ENCODE data around the gene SETBP1. TPM values are rescaled to one million over a fixed set of nuclear protein-coding genes. Genes with fewer than 3 reads are reported as not detected.

The SETBP1 gene
- total RNA-seq, 1 donor from 2014 or later: 7.1 TPM

- DNase-seq (ENCODE audit: missing footprints) (no peak), ATAC-seq (no peak)
- intact Hi-C loops (cut with DNase I): no loop called here
Measured at GRCh38 chr18:44988821-44989587, 308.3 kb downstream of the SETBP1 start.

- intact Hi-C loops (cut with DNase I): no loop called here
- ATAC-seq (no peak), DNase-seq (ENCODE audit: missing footprints) (no peak)
Measured at GRCh38 chr18:44996261-44996660, 315.6 kb downstream of the SETBP1 start.

DNA sequence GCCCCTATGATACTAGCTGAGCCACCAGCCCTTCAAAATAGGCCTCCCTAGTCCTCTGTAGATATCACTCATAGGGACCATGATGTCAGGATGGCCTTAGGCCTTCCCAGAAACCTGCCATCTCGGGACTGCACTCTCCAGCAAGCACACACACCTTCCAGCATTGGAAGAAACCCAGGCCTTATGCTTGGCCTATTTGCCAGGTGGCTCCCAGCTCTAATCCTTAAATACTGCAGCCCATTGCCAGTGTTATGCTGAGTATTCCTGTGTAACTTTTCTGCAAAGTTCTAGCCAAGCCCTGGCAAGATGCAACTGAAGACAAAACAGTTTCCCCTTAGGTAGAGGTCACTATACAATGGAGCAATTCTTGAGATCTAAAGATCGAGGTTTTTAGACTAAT lies 316.5 kb downstream of the SETBP1 start:
- no peak for ATAC-seq
- intact Hi-C loops (cut with DNase I): no loop called here

GRCh38 chr18:44998360-44998759 lies 317.7 kb downstream of the SETBP1 start:
- intact Hi-C loops (cut with DNase I): no loop called here
- DNase-seq (ENCODE audit: missing footprints) (no peak), ATAC-seq (no peak)

More for the DNA sequence above, 316.5 kb downstream of the SETBP1 start:
- DNase-seq (ENCODE audit: missing footprints): no peak

- DNase-seq (ENCODE audit: missing footprints) (no peak), ATAC-seq (no peak)
- intact Hi-C loops (cut with DNase I): no loop called here
Measured at GRCh38 chr18:45004546-45005080, 323.9 kb downstream of the SETBP1 start.

DNA sequence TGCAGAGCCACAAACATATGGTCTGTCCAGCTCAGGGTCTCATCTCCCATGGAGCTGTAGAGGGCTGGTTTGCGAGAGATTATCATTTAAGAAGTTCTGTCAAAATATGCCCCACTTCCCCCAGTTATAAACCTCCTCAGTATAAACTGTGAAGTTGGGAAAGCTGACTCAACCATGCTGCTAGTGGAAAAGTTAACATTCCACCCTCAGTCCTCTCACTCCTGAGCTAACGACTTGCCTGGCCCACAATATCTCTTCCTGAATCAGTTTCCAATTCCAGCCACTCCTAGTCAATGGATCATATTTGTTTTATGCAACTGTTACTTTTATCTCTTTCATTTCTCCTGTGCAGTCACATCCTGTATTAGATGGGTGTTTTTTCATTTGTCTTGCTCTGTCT lies 326.2 kb downstream of the SETBP1 start:
- ATAC-seq (no peak), DNase-seq (ENCODE audit: missing footprints) (no peak)
- intact Hi-C loops (cut with DNase I): no loop called here

DNA sequence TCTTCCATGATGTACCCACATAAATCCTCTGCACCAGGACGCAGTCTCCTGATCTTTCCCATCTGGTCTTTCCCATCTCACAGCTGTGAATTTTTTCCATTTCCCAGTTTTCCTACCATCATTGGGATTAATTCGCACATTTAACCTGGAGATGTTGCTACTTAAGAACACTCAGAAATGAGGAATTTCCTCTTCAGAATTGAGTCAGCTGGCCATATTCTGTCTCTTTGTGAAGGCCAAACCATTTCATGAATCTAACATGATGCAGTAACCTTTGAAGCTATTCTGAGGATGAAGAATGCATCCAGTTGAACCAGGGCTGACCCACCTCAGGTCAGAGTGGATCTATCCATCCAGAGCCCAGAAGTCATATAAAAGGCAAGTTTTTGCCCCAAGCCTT lies 326.8 kb downstream of the SETBP1 start:
- ATAC-seq (no peak), DNase-seq (ENCODE audit: missing footprints) (no peak)
- intact Hi-C loops (cut with DNase I): no loop called here

DNA sequence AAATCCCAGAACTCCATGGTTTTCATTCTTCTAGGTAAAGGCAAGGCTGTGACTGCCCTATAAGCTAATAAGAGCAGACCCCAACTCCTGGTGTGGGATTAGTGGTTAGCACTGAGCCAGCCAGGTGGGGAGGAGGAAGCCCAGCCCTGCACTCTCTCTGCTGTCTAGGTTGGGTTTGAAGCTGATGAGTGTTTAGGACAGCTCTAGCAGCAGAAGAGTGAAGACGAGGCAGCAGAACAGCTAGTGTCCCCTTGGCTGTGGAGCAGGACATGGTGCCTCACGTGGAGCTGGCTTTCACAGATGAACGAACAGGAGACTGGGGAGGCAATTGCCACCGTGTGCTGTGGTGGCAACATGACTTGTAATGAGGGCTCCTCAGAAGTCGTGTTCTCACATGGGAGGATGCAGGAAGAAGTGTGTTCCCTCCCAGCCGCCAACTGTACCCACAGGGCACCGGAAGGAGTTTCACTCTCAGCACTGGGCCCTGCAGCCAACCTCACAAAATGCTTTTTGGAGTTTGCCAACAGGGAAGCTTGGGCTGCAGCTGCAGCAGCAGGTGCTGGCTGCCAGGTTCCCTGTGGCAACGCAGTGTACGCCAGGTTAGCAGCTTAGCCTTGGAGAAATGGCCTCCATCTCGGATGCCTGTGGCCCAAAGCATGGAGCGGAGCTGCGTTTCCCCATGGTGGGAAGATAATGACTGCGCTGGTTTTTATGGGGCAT lies 328.2 kb downstream of the SETBP1 start:
- no peak for ATAC-seq

DNA sequence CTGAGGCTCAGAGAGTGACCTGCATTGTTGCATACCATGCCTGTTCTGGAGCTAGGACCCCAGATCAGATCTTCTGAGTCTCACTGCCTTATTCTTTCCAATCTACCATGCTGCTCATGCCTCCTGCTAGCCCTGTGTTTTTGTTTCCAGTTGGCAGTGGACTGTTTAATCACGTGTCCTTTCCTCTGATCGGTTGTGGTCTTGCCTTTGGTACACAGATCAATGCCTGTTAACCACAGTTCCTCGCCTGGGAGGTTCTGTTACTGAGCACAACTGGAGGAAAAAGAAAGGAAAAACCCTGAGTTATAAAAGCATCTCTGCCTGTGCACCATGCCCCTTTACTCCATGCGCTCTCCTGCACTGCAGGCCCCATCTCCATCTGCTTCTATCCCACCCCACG lies 329.1 kb downstream of the SETBP1 start:
- intact Hi-C loops (cut with DNase I): no loop called here
- DNase-seq (ENCODE audit: missing footprints) (no peak), ATAC-seq (no peak)

More for the DNA sequence above, 328.2 kb downstream of the SETBP1 start:
- DNase-seq (ENCODE audit: missing footprints): peak; percentile 53
- intact Hi-C loops (cut with DNase I): no loop called here

- intact Hi-C loops (cut with DNase I): no loop called here
Measured at GRCh38 chr18:45012286-45012685, 331.6 kb downstream of the SETBP1 start.

DNA sequence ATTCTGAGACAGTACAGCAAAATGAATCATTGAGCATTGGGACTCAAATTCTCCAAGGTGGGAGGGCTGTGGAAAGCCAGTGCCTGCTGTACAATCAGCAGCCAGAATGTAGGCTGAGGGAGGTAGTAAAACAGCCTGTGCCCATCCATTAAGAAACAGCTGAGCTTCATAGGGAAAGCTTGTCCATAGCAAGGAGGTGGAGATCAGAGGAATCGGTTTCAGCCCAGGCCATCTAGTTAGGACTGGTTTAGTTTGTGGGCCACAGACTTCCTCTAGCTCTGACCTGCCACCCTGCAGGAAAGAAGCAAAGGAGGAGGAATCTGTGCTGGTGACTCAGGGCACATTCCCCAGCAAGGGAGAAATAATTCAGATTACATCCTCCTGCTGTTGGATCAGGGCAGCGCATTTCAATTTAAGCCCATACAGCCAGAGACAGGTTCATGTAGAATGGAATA lies 333.4 kb downstream of the SETBP1 start:
- no peak for DNase-seq (ENCODE audit: missing footprints)
- ATAC-seq: peak; percentile 25
- intact Hi-C loops (cut with DNase I): no loop called here

More at GRCh38 chr18:45012286-45012685, 331.6 kb downstream of the SETBP1 start:
- DNase-seq (ENCODE audit: missing footprints) (no peak), ATAC-seq (no peak)

GRCh38 chr18:45015788-45016128 lies 335.1 kb downstream of the SETBP1 start:
- ATAC-seq (peak; percentile 2), DNase-seq (ENCODE audit: missing footprints) (no peak)
- intact Hi-C loops (cut with DNase I): loop anchor here (5.0 kb wide), 1 partner anchor 333 kb away; the partner anchor contains the start of gene SETBP1

DNA sequence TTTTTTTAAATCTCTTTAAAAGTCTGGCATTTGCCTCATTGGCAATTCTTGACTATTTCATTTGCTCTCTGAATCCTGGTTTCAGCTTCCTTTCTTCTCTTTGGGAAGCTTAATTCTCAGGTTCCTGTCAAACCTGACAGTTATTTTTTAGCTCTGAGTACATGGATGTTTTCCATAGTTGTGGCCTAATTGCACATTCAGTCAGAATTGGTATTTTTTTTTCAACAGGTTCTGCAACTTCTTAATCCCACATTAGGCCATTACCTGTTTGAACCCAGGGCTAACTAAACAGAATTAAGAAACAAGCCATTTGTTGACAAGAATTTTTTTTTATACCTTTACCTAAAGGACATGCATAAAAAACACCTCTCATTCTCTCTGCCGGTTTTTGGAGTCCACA lies 338.8 kb downstream of the SETBP1 start:
- ATAC-seq: no peak
- intact Hi-C loops (cut with DNase I): loop anchor here (5.0 kb wide), 1 partner anchor 337 kb away; the partner anchor contains the start of gene SETBP1
- no peak for DNase-seq (ENCODE audit: missing footprints)

- DNase-seq (ENCODE audit: missing footprints): no peak
- intact Hi-C loops (cut with DNase I): no loop called here
- no peak for ATAC-seq
Measured at GRCh38 chr18:45023519-45023918, 342.8 kb downstream of the SETBP1 start.

GRCh38 chr18:45024357-45025088 lies 343.8 kb downstream of the SETBP1 start:
- ATAC-seq (no peak), DNase-seq (ENCODE audit: missing footprints) (no peak)
- intact Hi-C loops (cut with DNase I): no loop called here

- intact Hi-C loops (cut with DNase I): no loop called here
- no peak for ATAC-seq
- DNase-seq (ENCODE audit: missing footprints): no peak
Measured at GRCh38 chr18:45025089-45025450, 344.4 kb downstream of the SETBP1 start.

DNA sequence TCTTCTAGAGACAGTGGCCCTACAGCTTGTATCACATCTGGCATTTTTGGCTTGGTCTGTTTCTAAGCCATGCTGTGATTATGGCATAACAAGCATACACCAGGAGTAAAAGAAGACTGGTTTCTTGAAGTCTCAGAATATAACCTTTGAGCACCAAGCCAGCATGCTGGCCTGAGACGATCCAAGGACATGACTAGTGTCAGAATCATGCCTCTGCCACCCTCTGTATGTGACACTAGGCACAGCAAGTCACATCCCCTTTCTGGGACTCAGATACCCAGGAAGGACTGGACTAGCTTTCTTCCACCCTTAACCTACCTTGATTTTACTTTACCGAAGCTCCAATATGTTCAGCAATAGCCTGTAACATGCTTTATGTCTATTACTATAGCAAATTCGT lies 345.5 kb downstream of the SETBP1 start:
- intact Hi-C loops (cut with DNase I): no loop called here
- no peak for DNase-seq (ENCODE audit: missing footprints)
- no peak for ATAC-seq

DNA sequence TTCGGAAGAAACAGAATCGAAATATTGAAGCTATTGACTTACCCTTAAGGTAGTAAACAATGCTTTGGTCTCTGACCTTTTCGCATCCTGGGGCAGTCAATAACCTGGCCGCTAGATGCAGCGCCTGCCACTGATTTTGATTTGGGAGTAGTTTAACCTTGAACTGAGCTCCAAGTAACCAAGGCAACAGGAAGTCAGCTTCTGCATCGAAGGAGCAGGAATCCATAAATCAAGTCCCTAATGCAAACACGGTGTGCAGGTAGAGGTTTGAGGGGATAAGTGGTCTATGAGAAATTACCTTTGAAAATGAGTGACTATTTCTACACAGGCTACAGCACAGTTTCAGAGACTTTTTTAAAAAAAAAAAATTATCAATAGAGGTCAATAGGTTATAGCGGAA lies 353.5 kb downstream of the SETBP1 start:
- intact Hi-C loops (cut with DNase I): no loop called here
- ATAC-seq (no peak), DNase-seq (ENCODE audit: missing footprints) (no peak)

DNA sequence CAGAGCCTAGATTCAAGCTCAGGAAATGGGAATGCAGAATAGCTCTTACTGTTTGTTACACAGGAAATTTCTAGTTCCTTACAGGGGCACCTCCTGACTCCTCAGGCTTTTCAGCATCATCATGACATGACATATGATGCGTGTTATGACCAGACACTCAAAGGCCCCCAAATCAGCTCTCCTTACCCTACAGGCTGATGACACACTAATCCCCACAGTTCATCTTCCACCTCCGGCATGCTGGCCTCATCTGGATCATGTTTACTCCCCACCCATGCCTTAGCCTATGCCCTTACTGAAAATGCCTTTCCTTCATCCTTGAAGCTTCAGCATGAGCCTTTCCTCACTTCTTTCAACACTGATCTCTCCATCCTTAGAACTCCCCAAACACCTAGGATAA lies 356.9 kb downstream of the SETBP1 start:
- intact Hi-C loops (cut with DNase I): no loop called here
- DNase-seq (ENCODE audit: missing footprints) (no peak), ATAC-seq (no peak)

Data from Right ventricle myocardium inferior (tissue), 1 donor.